IMR-90 (cell line): ENCODE data around the gene SPOCK3. TPM values are rescaled to one million over a fixed set of nuclear protein-coding genes. Genes with fewer than 3 reads are reported as not detected.

Experiments used
- ATAC-seq: fragments of 200-7000 bp; cut with Tn5 transposase; 2 replicates; pipeline ENCODE4 v1.9.1; 2020; ENCODE audit warnings: low read depth, mild to moderate bottlenecking, moderate library complexity
- BruUV-seq: library from RNA; stranded (reverse); fragments of 400-500 nt; replicated peaks from 2 replicates; lab custom pipeline; 2021; lab: Mats Ljungman, UMichigan
- CTCF ChIA-PET: fragments of 300-600 bp; formaldehyde crosslinking; extraction: SDS; loops from one replicate; lab custom pipeline; 2021; ENCODE audit warnings: antibody characterized with exemption; lab: Yijun Ruan, JAX
- POLR2A ChIA-PET: fragments of 300-600 bp; sonication (Branson Sonifier 250); formaldehyde crosslinking; loops from one replicate; lab custom pipeline; 2022; ENCODE audit warnings: antibody characterized with exemption; ENCODE audit not compliant: unreplicated experiment; lab: Charles Lee
- DNase-seq: peaks from one replicate; pipeline ENCODE4 v3.0.0; 2013
- H2AFZ ChIP-seq: replicated peaks from 2 replicates; pipeline ENCODE3; 2013; ENCODE audit warnings: low read length, mild to moderate bottlenecking; ENCODE audit not compliant: poor library complexity
- H2AK5ac ChIP-seq: 2 replicates; pipeline ENCODE4 v1.6.1; 2013; ENCODE audit warnings: low read depth, low read length, inconsistent platforms
- H2AK9ac ChIP-seq: replicated peaks from 2 replicates; pipeline ENCODE3; 2013; ENCODE audit warnings: mild to moderate bottlenecking, low read depth, low read length, moderate library complexity; ENCODE audit not compliant: poor library complexity
- H2BK120ac ChIP-seq: 2 replicates; pipeline ENCODE4 v1.6.1; 2013; ENCODE audit warnings: low read depth, low read length, inconsistent platforms
- H2BK15ac ChIP-seq: 3 replicates; pipeline ENCODE4 v1.6.1; 2013; ENCODE audit warnings: low read depth, low read length, inconsistent platforms
- H2BK20ac ChIP-seq: 2 replicates; pipeline ENCODE4 v1.6.1; 2013; ENCODE audit warnings: low read depth, mild to moderate bottlenecking, inconsistent platforms, low read length, moderate library complexity
- H2BK5ac ChIP-seq: 2 replicates; pipeline ENCODE4 v1.6.1; 2013; ENCODE audit warnings: mild to moderate bottlenecking, low read depth, low read length, inconsistent platforms; ENCODE audit not compliant: poor library complexity, severe bottlenecking
- H3K14ac ChIP-seq: replicated peaks from 2 replicates; pipeline ENCODE4 v1.6.1; 2013; ENCODE audit warnings: low read depth, low read length, inconsistent platforms
- H3K18ac ChIP-seq: 2 replicates; pipeline ENCODE4 v1.6.1; 2013; ENCODE audit warnings: low read depth, low read length, control low read depth
- H3K23ac ChIP-seq: 2 replicates; pipeline ENCODE4 v1.6.1; 2013; ENCODE audit warnings: low read depth, low read length, inconsistent platforms
- H3K27ac ChIP-seq: 2 replicates; pipeline ENCODE4 v1.5.1; 2013; ENCODE audit warnings: mild to moderate bottlenecking, control low read depth, low read length; ENCODE audit not compliant: insufficient read depth
- H3K27me3 ChIP-seq: 2 replicates; pipeline ENCODE4 v1.6.1; 2013; ENCODE audit warnings: low read length; ENCODE audit not compliant: control insufficient read depth, insufficient read depth
- H3K36me3 ChIP-seq: 2 replicates; pipeline ENCODE4 v1.6.1; 2013; ENCODE audit warnings: low read length, mixed read lengths; ENCODE audit not compliant: control insufficient read depth, insufficient read depth
- H3K4ac ChIP-seq: 2 replicates; pipeline ENCODE4 v1.6.1; 2013; ENCODE audit warnings: low read depth, low read length, inconsistent platforms
- H3K4me1 ChIP-seq: 2 replicates; pipeline ENCODE4 v1.6.1; 2013; ENCODE audit warnings: low read length, mixed read lengths; ENCODE audit not compliant: control insufficient read depth, insufficient read depth
- H3K4me2 ChIP-seq: 2 replicates; pipeline ENCODE4 v1.6.1; 2013; ENCODE audit warnings: low read depth, mild to moderate bottlenecking, control low read depth, low read length, moderate library complexity
- H3K4me3 ChIP-seq: 2 replicates; pipeline ENCODE4 v1.5.1; 2013; ENCODE audit warnings: low read depth, mild to moderate bottlenecking, control low read depth, low read length, moderate library complexity; ENCODE audit not compliant: insufficient read depth
- H3K56ac ChIP-seq: 2 replicates; pipeline ENCODE4 v1.6.1; 2013; ENCODE audit warnings: low read length, inconsistent platforms; ENCODE audit not compliant: insufficient read depth; ENCODE audit errors: extremely low read depth
- H3K79me1 ChIP-seq, 2 experiments: 2 replicates each; pipeline ENCODE4 v1.6.1; 2013; ENCODE audit warnings: low read length in 2 of 2, inconsistent platforms in 1 of 2, low read depth in 1 of 2
- H3K9ac ChIP-seq: 2 replicates; pipeline ENCODE4 v1.6.1; 2013; ENCODE audit warnings: low read depth, low read length, control low read depth
- H3K9me1 ChIP-seq: 2 replicates; pipeline ENCODE4 v1.6.1; 2013; ENCODE audit warnings: low read length, inconsistent platforms; ENCODE audit not compliant: insufficient read depth
- H3K9me3 ChIP-seq: 2 replicates; pipeline ENCODE4 v1.6.1; 2013; ENCODE audit warnings: low read length; ENCODE audit not compliant: control insufficient read depth, insufficient read depth
- H4K20me1 ChIP-seq: 2 replicates; pipeline ENCODE4 v1.6.1; 2013; ENCODE audit warnings: low read length, inconsistent platforms; ENCODE audit not compliant: insufficient read depth
- H4K5ac ChIP-seq: 2 replicates; pipeline ENCODE4 v1.6.1; 2013; ENCODE audit warnings: mild to moderate bottlenecking, low read depth, low read length, control low read depth
- H4K8ac ChIP-seq, 2 experiments: 2 replicates each; pipeline ENCODE4 v1.6.1; 2013; ENCODE audit warnings: low read depth in 2 of 2, low read length in 2 of 2, control low read depth in 1 of 2, inconsistent platforms in 1 of 2
- H4K91ac ChIP-seq: 2 replicates; pipeline ENCODE4 v1.6.1; 2013; ENCODE audit warnings: low read depth, low read length, inconsistent platforms; ENCODE audit not compliant: insufficient read depth
- CEBPB ChIP-seq: IDR thresholded peaks from 2 replicates; pipeline ENCODE4 v1.6.1; 2012; ENCODE audit warnings: low read depth, low read length, improper control_type of control experiment
- CHD1 ChIP-seq: IDR thresholded peaks from 2 replicates; pipeline ENCODE4 v1.6.1; 2012; ENCODE audit warnings: low read depth, low read length, improper control_type of control experiment
- CTCF ChIP-seq: conservative IDR thresholded peaks from 2 replicates; pipeline ENCODE4 v1.5.1; 2012; ENCODE audit warnings: mild to moderate bottlenecking, low read depth, low read length, improper control_type of control experiment
- ELK1 ChIP-seq: fragments of 150-350 bp; IDR thresholded peaks from 2 replicates; pipeline ENCODE4 v1.6.1; 2016; ENCODE audit warnings: low read depth, mild to moderate bottlenecking, low read length, moderate library complexity, borderline replicate concordance
- FOS ChIP-seq: fragments of 150-350 bp; IDR thresholded peaks from 2 replicates; pipeline ENCODE4 v1.6.1; 2016; ENCODE audit warnings: low read depth, low read length
- MAFK ChIP-seq: IDR thresholded peaks from 2 replicates; pipeline ENCODE4 v1.6.1; 2012; ENCODE audit warnings: low read depth, low read length, improper control_type of control experiment
- MAZ ChIP-seq: IDR thresholded peaks from 2 replicates; pipeline ENCODE4 v1.6.1; 2012; ENCODE audit warnings: low read depth, mild to moderate bottlenecking, low read length, improper control_type of control experiment, moderate library complexity, borderline replicate concordance
- MXI1 ChIP-seq: IDR thresholded peaks from 2 replicates; pipeline ENCODE4 v1.6.1; 2012; ENCODE audit warnings: low read depth, mild to moderate bottlenecking, low read length, moderate library complexity, borderline replicate concordance
- NFE2L2 ChIP-seq: fragments of 150-350 bp; IDR thresholded peaks from 2 replicates; pipeline ENCODE4 v1.6.1; 2016; ENCODE audit warnings: low read depth, mild to moderate bottlenecking, low read length
- POLR2A ChIP-seq: IDR thresholded peaks from 2 replicates; pipeline ENCODE4 v1.6.1; 2012; ENCODE audit warnings: mild to moderate bottlenecking, low read depth, low read length
- RCOR1 ChIP-seq: IDR thresholded peaks from 2 replicates; pipeline ENCODE4 v1.6.1; 2012; ENCODE audit warnings: mild to moderate bottlenecking, low read length, improper control_type of control experiment; ENCODE audit not compliant: insufficient replicate concordance
- SMC3 ChIP-seq: fragments of 150-350 bp; IDR thresholded peaks from 2 replicates; pipeline ENCODE4 v1.6.1; 2016; ENCODE audit warnings: low read depth, mild to moderate bottlenecking, antibody characterized with exemption, low read length, moderate library complexity
- USF2 ChIP-seq: fragments of 150-350 bp; IDR thresholded peaks from 2 replicates; pipeline ENCODE4 v1.6.1; 2017; ENCODE audit warnings: mild to moderate bottlenecking, antibody characterized with exemption, low read length, low read depth
- WGBS, 2 experiments: methylation state at CpG; one replicate each; pipeline versions ENCODE4 v1.1.5 to v1.1.7; 2013; ENCODE audit warnings: missing lambda C conversion rate in 2 of 2; ENCODE audit not compliant: insufficient read length in 1 of 2; ENCODE audit errors: extremely low coverage in 2 of 2; 5-methylcytosine and 5-hydroxymethylcytosine counted together
- dilution Hi-C: fragments of 300-500 bp; cut with HindIII; formaldehyde crosslinking; loops from one replicate; pipeline ENCODE4 v1.14.3; 2018; ENCODE audit warnings: low sequenced_read_pairs; ENCODE audit not compliant: unreplicated experiment
- in situ Hi-C: fragments of 300-500 bp; cut with MboI; formaldehyde crosslinking; loops from 3 replicates; pipeline ENCODE4 v1.14.3; 2019; ENCODE audit warnings: low sequenced_read_pairs, inconsistent platforms, mixed read lengths
- intact Hi-C: fragments of 100-400 bp; cut with micrococcal nuclease; formaldehyde crosslinking; loops from 2 replicates; pipeline ENCODE4 v1.10.0; 2022
- polyA plus RNA-seq, 3 experiments: library from polyadenylated mRNA; depleted of rRNA; stranded (reverse); fragments of >200 nt; gene quantifications; 2 replicates each; pipeline ENCODE4 v1.2.3, GENCODE V29; 2012; ENCODE audit warnings: low replicate concordance in 1 of 3
- total RNA-seq: library from RNA; depleted of rRNA; stranded (reverse); fragments of >200 nt; gene quantifications from 2 replicates; pipeline ENCODE4 v1.2.3, GENCODE V29; 2012

Gene SPOCK3
- total and polyA plus RNA-seq, 2 of the 4 experiments (the other 2 are of a cell fraction) = not detected

- no peaks in the 10 kb centered on the region for H3K9me1 ChIP-seq
- dilution Hi-C loops = no loop called here
- in situ Hi-C loops = no loop called here
- H2AK9ac ChIP-seq = no peak overlapping the region
- no peak overlapping the region for H3K9ac ChIP-seq
- 70% methylated on average over 2 of the region's 3 CpGs; no CpG with 5 or more reads in 1 of the 2 experiments for WGBS, 2 experiments
- H3K27ac ChIP-seq = no peak overlapping the region
- intact Hi-C loops = no loop called here
- DNase-seq (no peak), ATAC-seq (no peak)
- no peaks in the 10 kb centered on the region for H3K9me3 ChIP-seq
- no peak overlapping the region for H2AFZ ChIP-seq
- H3K4me1 ChIP-seq = no peaks in the 10 kb centered on the region
- no peak overlapping the region for H3K14ac ChIP-seq
- no peak overlapping the region for H3K23ac ChIP-seq
- H3K36me3 ChIP-seq = no peaks in the 10 kb centered on the region
- no peak overlapping the region for H3K4ac ChIP-seq
- ChIA-PET POLR2A (interaction anchor here (0.6 kb wide), 1 partner anchor 8 kb away, joined by 3 read pairs; no protein-coding TSS in a partner anchor), CTCF (no interaction called here)
- H3K79me1 ChIP-seq = no peaks in the 10 kb centered on the region
- H2AK5ac ChIP-seq = no peak overlapping the region
- no peak overlapping the region for H2BK20ac ChIP-seq
- no peak overlapping the region for H4K5ac ChIP-seq
- H2BK120ac ChIP-seq = no peak overlapping the region
- H4K91ac ChIP-seq = no peak overlapping the region
- H4K8ac ChIP-seq = no peak overlapping the region
- no peaks in the 10 kb centered on the region for H3K27me3 ChIP-seq
- no peak overlapping the region for H3K4me2 ChIP-seq
- TF ChIP-seq SMC3 = no peak
- TF ChIP-seq RCOR1 = no peak
- TF ChIP-seq MAZ = no peak
- TF ChIP-seq CEBPB = no peak
- TF ChIP-seq ELK1 = no peak
- TF ChIP-seq CHD1 = no peak
- no peak for TF ChIP-seq NFE2L2
- no peak for TF ChIP-seq POLR2A
- TF ChIP-seq MXI1 = no peak
- TF ChIP-seq CTCF = no peak
- no peak for TF ChIP-seq USF2
- no peak for TF ChIP-seq FOS
- no peak for TF ChIP-seq MAFK
- no peak overlapping the region for H3K4me3 ChIP-seq
- no peak overlapping the region for H2BK5ac ChIP-seq
- BruUV-seq = no TSS peak
- no peak overlapping the region for H3K56ac ChIP-seq
- no peak overlapping the region for H3K18ac ChIP-seq
- no peaks in the 10 kb centered on the region for H4K20me1 ChIP-seq
- no peak overlapping the region for H2BK15ac ChIP-seq
Measured at GRCh38 chr4:167035390-167035789, 198.9 kb downstream of the SPOCK3 start.
